HG03103 (cell line): ENCODE measurements around the gene MYZAP.

Experiments used
- ATAC-seq: cut with Tn5 transposase; IDR thresholded peaks from one replicate; pipeline ENCODE4 v1.9.1; 2021; ENCODE audit warnings: low read depth; ENCODE audit not compliant: unreplicated experiment

MYZAP gene

DNA sequence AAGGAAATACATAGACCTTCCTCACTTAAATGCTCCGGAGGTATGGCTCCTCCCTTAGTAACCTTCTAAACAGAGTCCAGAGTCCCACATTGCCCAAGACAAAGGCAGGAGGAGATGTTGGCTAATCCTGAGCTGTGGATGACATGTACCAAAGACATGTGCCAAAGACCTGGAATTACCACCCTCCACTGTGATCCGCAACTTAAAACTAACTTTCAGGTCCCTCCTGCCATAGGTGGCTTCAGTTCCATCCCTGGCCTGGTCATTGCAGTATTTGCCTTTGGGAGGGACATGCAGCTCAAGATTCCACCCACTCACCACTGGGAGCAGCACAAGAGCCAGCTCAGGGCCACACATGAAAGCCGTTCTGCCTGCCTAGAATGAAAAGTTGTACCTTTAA lies 28.0 kb downstream of the MYZAP start:
- ATAC-seq, result no peak

- ATAC-seq, result no peak
These were observed 33.0 kb downstream of the MYZAP start for GRCh38 chr15:57624730-57625129.

GRCh38 chr15:57625703-57626448 lies 34.2 kb downstream of the MYZAP start:
- no peak for ATAC-seq

- ATAC-seq, result no peak
These were observed 35.2 kb downstream of the MYZAP start for GRCh38 chr15:57626713-57627440.

DNA sequence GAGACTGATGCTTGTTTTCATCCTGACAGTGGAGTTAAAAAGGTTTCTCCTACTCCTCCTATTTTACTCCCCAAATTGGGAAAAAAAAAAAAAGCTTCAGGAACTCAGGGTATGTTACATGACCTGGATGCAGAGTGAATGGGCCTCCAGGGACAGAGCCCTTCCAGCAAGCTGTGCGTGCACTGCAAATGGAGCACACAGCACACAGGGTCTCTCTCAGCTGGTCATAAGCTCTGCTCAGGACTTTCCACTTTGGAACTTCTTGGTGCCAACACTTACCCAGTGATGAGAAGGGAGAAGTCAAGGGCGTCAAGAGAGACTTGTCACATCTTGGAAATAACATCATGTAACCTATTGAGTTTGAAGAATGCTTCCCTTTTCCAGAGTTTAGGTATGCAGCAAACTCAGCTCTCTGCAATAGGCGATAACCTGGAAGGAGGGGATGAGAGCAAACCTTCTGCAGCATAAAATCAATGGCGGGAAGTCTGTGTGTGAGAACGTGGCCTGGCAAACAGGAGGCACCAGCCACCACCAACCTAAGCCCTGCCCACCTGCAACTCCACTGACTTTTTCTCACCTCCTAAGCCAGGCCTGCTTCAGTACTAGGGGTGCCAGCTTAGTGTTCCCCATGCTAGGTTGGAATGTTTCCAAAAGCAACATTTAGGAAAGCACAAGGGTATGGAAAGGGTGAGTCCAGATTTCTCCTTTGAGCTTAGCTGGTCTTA lies 39.8 kb downstream of the MYZAP start:
- ATAC-seq, result no peak

DNA sequence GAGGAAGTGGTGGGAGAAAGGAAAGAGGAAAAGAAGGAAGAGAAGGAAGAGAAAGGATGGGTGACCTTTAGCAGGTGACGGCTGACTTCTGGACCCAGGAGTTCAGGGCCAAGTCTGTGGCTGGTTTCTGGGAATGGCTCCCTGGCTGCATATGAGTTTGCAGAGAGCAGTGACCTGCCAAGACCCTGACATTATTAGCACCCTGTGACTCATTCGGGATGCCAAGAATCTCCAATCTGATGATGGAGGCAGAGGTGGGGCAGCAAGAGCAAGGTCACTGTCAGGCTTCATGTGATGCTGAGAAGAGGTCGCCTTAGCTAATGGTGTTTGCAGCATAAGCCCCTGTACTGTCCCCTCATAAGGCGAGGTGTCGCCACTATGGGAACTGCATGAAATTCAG lies 42.6 kb downstream of the MYZAP start:
- ATAC-seq, result no peak

DNA sequence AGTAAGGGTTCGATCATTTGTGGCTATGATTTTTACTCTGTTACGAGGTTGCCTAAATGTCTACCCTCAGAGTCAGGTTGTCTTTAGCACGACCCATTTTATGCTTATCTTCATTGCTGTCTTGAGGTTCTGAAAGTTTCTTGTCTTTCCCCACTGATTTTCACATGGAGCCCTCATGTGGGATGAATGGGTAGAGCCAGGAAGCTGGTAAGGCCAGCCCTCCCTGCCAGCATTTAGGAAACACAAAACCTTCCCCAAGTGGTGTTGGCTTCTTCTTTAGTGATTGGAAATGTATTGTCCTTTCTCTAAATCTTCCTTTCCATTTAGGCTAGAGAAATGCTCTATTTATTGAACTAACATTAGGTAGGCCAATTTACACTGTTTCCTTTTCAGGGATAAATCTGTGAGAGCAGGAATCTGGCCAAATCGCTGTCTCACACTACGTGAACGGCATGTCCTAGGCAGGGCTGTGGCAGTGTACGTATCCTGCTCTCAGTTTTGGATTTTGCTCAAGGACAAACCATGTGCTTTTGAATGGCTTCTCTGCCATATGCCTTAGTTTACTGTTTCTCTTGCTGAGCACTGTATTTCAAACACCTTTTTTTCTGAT lies 43.7 kb downstream of the MYZAP start:
- ATAC-seq, result no peak

GRCh38 chr15:57637846-57638245 lies 46.1 kb downstream of the MYZAP start:
- no peak for ATAC-seq

DNA sequence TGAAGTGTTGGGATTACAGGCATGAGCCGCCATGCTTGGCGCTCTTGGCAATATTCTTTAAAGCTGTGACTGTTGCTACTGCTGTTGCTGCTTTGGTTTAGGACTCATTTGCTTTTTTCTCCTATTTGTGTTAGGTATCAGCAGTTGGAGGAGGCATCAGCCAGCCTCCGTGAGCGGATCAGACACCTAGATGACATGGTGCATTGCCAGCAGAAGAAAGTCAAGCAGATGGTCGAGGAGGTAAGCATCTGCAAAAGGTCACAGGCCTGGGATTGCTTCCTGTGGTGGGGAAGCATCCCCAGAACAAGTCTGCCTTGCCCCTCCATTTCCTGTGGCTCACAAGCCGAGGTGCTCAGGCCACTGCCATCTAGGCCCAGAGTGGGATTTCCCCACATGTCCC lies 47.6 kb downstream of the MYZAP start:
- no peak for ATAC-seq

DNA sequence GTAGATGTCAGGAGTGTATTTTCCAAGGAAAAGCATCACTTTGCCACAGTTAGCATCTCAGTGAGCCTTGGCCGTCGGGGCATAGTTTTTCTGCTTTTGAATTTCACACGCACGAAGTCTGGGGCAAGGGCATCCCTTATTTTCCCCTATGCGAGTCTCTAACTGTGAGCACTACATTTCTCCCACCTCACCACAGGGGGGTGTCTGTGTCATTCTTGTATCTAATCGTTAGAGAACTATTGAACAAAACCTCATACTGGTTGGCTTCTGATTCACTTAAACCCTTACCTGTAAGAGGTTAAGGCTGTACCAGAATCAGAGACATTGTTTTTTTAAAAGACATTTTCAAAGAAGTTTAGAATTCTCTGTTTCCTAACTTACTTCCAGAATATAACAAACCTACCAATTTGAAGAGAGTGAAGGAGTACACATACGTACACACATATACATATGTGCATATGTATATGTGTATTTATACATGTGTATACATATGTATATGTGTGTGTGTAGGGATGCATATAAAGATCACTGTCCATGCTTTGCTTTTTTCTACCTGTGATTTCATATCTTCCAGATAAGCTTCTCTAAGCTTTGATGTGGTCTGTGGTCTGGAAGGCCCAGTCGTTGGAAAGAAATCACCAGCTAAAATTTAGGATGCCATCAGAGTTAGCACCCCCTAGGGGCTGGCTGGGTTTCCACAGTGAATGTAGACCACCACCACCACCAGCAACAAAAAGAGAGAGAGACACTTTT lies 49.4 kb downstream of the MYZAP start:
- ATAC-seq, result no peak

GRCh38 chr15:57643826-57644225 lies 52.1 kb downstream of the MYZAP start:
- ATAC-seq, result no peak

DNA sequence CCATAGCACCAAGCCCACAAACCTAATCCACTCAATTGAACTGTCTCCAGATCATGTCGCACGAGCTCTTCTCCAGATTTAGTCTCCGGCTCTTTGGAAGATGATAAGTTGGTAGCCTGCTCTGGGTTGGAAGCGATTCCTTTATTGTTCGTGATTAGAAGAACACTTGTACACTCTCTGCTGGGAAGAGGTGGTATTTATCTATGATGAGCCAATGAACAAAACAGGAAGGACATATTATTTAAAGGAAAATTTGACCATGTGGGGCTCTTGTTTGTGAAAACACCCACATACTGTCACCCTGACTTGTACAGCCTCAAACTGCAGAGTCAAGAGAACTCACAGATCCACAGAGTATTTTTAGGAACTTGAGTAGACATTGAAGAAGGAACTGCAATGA lies 54.4 kb downstream of the MYZAP start:
- ATAC-seq, result no peak

GRCh38 chr15:57647071-57647790 lies 55.5 kb downstream of the MYZAP start:
- ATAC-seq, result no peak

GRCh38 chr15:57647791-57648130 lies 56.1 kb downstream of the MYZAP start:
- ATAC-seq, result no peak

GRCh38 chr15:57649138-57649537 lies 57.4 kb downstream of the MYZAP start:
- no peak for ATAC-seq

DNA sequence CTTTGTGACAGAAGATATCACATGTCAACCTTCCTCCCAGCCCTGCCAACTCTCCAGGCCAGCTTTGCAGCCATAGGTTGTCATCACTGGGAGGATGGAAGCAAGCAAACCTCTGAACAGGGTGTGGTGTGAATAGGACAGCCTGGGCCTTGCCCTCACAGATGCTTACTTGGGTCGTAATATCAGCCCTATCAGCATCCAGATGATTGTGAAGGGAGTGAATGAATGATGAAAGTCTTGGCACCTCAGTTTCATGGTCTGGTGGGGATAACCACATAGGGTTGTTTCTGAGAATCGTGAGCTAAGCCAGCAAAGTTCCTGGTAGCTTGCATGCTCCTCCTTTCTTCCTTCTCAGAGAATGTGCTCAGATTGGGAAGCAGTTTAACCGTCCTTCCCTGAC lies 59.7 kb downstream of the MYZAP start:
- no peak for ATAC-seq

DNA sequence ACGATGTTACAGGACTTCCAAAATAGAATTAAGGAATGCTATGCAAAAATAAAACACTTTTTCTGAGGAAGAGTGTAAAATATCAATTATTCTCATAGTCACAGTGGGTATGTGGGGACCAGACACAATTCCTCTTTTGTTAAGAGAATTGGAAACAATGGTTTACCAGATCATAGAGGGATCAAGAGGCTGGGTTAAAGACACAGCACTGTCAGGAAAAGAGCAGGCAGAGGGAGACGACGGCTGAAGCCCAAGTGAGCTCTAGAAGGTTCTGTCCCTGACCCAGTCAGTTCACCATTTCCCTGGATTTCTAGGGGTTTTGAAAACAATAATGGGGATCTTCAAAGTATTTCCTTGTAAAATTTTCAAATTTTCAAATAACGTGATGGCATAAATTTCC lies 60.8 kb downstream of the MYZAP start:
- ATAC-seq, result no peak

GRCh38 chr15:57654153-57654852 lies 62.6 kb downstream of the MYZAP start:
- no peak for ATAC-seq

- ATAC-seq, result no peak
These were observed 63.3 kb downstream of the MYZAP start for GRCh38 chr15:57655053-57655452.
